Muscle of arm (tissue), 12 donors: Measurements from ENCODE around the gene ATAD3B. TPM values are rescaled to one million over a fixed set of nuclear protein-coding genes. Genes with fewer than 3 reads are reported as not detected.
A peak's percentile ranks its signal among the peaks of the same experiment; 100 is the strongest.
"Not testable (repeated sequence)": the region's sequence is repeated elsewhere in the genome, so short reads cannot be mapped to it uniquely, and the experiment has no call there.

Experiments used
- DNase-seq: peaks from one replicate; pipeline ENCODE4 v3.0.0-alpha.2; 2013
- polyA plus RNA-seq, 12 donors: library from polyadenylated mRNA; unstranded; fragments of 120-200 nt; gene quantifications; one replicate each; pipeline ENCODE4 v1.2.1, GENCODE V29; 2013; ENCODE audit not compliant: insufficient read length in 12 of 12

Gene ATAD3B
- polyA plus RNA-seq, 12 donors = 5.7 to 50.0 (median 10.4) TPM; not detected in 1

DNA sequence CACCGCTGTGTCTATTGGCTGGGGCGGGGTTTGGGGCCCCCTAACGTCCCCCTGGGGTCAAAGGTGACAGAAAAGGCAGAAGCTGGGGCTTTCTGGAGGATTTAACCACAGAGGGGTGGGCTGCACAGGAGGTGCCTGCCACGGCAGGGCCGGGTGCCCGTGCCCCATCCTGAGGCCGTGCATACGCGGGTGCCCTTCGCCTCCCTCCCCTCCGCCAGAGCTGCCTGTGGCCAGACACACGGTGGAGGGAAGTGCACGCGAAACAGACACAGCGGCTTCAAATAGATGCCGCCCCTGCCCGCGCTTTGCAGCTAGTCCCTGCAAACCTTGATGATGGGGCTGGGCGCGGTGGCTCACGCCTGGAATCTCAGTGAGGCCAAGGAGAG, 37.9 kb downstream of the ATAD3B start:
- DNase-seq = not testable (repeated sequence)

- peak; percentile 6 for DNase-seq
Observed at GRCh38 chr1:1510912-1511532, 39.5 kb downstream of the ATAD3B start.

DNA sequence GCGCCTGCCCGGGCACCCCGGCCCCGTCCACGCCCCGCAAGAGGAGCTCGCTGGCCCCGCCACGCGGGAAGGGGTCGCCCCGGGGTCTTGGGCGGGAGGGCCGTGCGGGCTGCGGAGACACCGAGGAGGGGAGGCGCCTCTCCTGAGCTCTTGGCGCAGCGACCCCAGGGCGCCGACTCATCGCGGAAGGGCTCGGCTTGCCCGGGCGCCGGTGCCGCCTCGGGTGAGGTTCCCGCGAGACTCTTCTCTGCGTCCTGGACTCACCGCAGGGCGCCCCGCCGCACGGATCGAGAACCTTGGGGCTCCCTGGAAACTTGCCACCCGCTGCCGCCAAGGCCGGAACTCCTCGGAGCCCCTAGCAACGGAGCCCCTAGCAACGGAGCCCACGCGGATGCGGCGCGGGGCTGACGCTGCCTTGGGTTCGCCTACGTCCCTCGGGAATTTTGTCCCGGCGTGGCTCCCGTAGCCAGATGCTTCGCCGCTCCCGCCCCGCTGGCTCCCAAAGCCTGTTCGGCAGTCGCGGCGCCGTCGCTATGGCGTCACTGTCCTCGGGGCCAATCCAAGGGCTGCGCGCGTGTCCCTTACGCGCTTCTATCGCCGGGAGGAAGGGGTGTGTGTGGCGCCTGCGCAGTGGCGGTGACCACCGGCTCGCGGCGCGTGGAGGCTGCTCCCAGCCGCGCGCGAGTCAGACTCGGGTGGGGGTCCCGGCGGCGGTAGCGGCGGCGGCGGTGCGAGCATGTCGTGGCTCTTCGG, 40.1 kb downstream of the ATAD3B start, which contains the start of gene ATAD3A:
Gene ATAD3A (plus strand): TSS at position 630 of the 753 bp plus-strand sequence. CDS start 107 bp downstream, at position 737.
- DNase-seq = peak; percentile 98

DNA sequence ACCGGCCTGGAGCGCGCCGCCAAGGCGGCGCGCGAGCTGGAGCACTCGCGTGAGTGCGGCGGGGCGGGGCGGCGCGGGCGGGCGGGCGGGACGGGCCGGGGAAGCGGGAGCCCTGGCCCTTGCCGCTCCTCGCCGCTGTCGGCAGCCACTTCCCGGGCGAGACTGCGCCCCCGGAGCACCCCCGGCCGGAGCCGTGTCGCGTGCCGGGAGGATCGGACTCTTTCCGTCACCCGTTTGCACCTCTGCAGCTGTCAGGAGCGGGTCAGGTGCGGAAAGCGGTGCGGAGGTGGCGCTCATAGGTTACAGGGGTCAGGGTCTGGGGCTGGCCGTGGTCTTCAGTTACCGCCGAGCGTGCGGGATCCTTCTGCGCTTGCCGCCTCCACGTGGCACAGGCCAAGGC, 40.9 kb downstream of the ATAD3B start:
- not testable (repeated sequence) for DNase-seq

DNA sequence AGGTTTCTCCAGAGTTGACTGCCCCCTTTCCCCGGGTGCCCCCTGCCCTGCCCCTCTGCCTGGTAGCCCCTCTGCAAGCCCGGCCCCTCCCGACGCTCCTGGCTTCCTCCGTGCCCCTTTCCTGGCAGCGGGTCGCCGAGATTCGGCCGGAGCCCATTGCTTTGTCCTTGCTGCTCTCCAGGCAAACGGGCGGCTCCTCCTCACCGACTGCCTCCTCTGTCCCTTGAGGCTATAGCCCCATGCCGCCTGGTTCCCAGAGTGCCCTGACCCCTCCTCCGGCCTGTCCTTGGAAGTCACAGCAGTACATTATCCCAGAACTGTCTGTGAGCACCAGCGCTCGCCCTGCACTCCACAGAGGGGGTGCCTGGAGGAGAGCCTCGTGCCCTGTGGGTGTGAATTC, 42.1 kb downstream of the ATAD3B start:
- not testable (repeated sequence) for DNase-seq

DNA sequence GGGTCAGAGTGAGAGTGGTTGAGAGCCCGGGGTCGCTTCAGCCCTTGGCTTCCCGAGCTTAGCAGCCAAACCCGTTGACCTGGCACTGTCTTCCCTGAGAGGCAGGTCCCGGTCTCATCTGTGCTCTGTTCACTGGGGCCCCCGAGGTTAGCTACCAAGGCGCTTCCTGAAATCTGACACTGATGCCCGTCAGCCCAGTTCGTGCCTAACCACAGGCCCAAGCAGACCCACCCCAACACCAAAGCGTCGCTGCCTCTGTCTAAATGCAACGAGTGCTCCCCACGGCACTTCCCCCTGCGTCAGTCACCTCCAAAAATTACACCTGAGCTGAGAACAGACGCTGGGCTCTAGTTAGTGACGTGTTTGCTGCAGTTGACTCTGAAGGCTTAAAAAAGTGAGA, 42.8 kb downstream of the ATAD3B start:
- not testable (repeated sequence) for DNase-seq

- DNase-seq = not testable (repeated sequence)
Observed at GRCh38 chr1:1516923-1517322, 45.4 kb downstream of the ATAD3B start.

- no peak for DNase-seq
Observed at GRCh38 chr1:1517973-1518620, 46.5 kb downstream of the ATAD3B start.

DNA sequence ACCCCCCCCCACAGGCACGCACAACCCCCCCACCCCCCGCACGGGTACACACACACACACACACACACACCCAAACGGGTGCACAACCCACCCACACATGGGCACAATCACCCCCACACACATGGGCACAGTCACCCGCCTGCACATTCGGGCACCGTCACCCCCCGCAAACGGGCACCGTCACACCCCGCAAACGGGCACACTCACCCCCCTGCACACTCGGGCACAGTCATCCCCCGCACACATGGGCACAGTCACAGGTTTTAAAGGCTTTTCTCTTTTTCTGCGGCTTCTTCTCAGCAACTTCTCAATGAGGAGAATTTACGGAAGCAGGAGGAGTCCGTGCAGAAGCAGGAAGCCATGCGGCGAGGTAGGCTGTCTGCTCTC, 47.0 kb downstream of the ATAD3B start:
- not testable (repeated sequence) for DNase-seq

GRCh38 chr1:1519805-1520505, 48.4 kb downstream of the ATAD3B start:
- DNase-seq = not testable (repeated sequence)

GRCh38 chr1:1521331-1521730, 49.8 kb downstream of the ATAD3B start:
- DNase-seq = no peak

DNA sequence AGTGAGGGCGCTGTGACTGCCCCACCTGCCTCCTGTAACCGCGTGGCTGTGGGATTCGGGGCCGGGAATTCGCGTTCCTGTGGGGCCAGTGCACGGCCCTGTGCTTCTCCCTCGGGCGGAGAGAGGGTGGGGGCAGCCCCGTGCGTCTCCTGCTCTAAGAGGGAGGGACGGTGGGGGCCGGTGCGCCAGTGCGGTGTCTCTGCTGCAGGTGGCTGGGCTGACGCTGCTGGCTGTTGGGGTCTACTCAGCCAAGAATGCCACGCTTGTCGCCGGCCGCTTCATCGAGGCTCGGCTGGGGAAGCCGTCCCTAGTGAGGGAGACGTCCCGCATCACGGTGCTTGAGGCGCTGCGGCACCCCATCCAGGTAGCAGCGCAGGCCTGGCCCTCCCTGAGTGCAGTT, 51.0 kb downstream of the ATAD3B start:
- not testable (repeated sequence) for DNase-seq

GRCh38 chr1:1523226-1523625, 51.7 kb downstream of the ATAD3B start:
- DNase-seq = not testable (repeated sequence)

- DNase-seq = not testable (repeated sequence)
Observed at GRCh38 chr1:1523651-1524050, 52.1 kb downstream of the ATAD3B start.

DNA sequence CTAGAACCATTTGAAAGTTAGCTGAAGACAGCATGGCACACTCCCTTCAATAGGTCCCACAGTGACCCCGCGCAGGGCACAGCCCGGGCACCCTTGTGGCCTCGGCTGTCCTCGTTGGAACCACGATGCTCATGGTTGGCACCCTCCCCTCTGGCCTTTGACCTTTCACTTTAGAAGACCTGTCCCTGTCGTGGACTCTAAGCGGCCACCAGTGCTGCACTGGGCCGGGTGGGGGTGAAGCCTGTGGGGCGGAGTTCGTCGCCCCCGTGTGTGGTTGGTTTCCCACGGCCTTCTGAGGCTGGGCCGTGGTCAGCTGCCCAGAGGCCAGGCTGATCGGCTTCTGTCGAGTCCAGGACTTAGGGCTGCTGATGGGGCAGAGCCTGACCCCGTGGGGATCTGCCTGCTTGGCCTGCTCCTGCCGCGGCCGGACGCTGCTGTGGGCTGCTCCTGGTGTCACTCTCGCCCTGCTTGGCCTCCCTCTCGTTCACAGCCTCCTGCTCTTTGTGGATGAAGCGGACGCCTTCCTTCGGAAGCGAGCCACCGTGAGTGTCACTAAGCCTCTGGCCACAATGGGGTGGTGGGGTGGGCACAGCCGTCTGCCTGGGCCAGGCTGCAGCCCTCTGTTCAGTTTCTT, 53.3 kb downstream of the ATAD3B start:
- not testable (repeated sequence) for DNase-seq

DNA sequence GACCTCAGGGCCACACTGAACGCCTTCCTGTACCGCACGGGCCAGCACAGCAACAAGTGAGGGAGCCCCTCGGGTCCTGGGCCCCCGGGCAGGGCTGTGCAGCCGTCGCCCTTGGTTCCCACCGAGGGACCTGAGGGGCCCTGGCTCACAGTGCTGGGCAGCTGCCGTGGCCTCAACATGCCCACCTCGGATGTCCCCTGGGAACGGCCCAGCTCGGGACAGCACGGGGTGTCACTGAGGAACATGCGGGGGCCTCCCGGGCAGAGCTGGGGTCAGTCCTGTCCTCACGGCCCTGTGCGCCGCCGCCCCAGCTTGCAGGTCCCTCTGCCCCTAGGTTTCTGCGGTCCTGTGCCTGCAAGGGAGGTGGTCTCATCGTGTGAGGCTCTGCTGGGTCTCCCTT, 54.9 kb downstream of the ATAD3B start:
- DNase-seq = not testable (repeated sequence)

DNA sequence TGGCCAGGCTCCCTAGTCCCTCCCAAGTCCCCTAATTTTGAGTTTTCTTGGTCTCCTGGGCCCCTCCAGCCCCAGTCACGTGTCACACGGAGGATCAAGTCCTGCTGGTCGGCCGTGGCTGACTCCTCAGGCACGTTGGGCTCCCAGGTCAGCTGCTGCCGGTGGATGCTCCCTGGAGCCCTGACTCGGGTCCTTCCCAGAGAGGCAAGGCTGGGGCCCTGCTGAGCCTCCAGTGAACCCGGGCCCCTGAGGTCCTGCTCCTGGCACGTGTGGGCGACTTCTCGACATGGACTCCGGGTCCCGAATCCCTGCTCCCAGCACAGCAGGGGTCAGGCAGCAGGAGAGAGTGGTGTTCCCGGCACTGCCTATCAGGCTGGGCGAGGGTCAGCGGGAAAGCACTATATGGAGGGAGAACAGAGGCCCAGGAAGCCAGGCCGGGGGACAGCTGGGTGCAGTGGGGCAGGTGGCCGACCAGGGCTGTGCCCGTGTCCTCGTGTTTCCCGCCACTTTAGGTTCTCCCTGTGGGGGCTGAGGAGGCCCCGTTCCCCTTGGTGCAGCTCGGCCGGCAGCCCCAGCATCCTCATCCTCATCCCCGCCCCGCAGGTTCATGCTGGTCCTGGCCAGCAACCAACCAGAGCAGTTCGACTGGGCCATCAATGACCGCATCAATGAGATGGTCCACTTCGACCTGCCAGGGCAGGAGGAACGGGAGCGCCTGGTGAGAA, 55.7 kb downstream of the ATAD3B start:
- DNase-seq = no peak

GRCh38 chr1:1528301-1529267, 57.0 kb downstream of the ATAD3B start:
- DNase-seq = no peak

DNA sequence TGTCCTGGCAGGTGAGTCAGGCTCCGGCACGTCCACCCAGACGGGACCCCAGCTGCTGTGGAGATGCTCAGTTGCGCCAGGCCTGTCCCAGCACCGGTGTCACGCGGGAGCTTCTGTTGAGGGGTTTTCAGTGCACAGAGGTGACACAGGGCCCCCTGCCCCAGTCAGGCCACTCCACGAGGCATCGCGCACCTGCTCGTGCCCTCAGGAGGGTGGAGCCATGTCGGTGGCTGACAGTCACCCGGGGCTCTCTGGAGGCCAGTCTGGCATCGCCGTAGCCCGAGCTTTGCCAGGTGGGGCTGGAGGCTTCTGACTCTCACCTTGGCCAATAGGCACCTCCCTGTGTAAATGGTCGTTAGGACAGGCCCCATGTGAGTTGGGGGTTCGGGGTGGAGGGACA, 57.8 kb downstream of the ATAD3B start:
- no peak for DNase-seq

- DNase-seq = no peak
Observed at GRCh38 chr1:1529936-1530335, 58.4 kb downstream of the ATAD3B start.
